Bronchial epithelial cell (primary cell): ENCODE results near the gene ZRANB3. TPM values are rescaled to one million over a fixed set of nuclear protein-coding genes. Genes with fewer than 3 reads are reported as not detected.

Experiments
- DNase-seq: peaks from one replicate; pipeline ENCODE4 v3.0.0-alpha.2; 2010; ENCODE audit warnings: low read depth
- FAIRE-seq: peaks from 2 replicates; lab custom pipeline; 2011; peaks lifted over from hg19 to GRCh38; lab: Jason Lieb, UNC
- H3K27me3 ChIP-seq: 2 replicates; pipeline ENCODE4 v1.5.1; 2011; ENCODE audit warnings: low read length; ENCODE audit not compliant: control insufficient read depth, insufficient read depth
- H3K36me3 ChIP-seq: 2 replicates; pipeline ENCODE4 v1.5.1; 2011; ENCODE audit warnings: low read length; ENCODE audit not compliant: control insufficient read depth, insufficient read depth
- H3K4me3 ChIP-seq: 2 replicates; pipeline ENCODE4 v1.5.1; 2011; ENCODE audit warnings: mild to moderate bottlenecking, low read depth, low read length, control low read depth
- CTCF ChIP-seq: IDR thresholded peaks from 2 replicates; pipeline ENCODE4 v1.5.1; 2011; ENCODE audit warnings: mild to moderate bottlenecking, moderate library complexity, low read length, control low read depth, inconsistent platforms; ENCODE audit not compliant: insufficient read depth, severe bottlenecking
- total RNA-seq: library from RNA; depleted of rRNA; stranded (reverse); fragments of >200 nt; gene quantifications from 2 replicates; pipeline ENCODE4 v1.2.1, GENCODE V29; 2014

ZRANB3 gene
- total RNA-seq, 1 donor from 2014 or later = 5.5 TPM

- Histone ChIP-seq H3K27me3 (no peaks in the 10 kb centered on the region), H3K4me3 (no peak overlapping the region), H3K36me3 (no peaks in the 10 kb centered on the region)
- DNase-seq (no peak), FAIRE-seq (no peak)
- no peak for TF ChIP-seq CTCF
Observed at GRCh38 chr2:135320465-135321355, 210.3 kb downstream of the ZRANB3 start.

- no peak for FAIRE-seq
Observed at GRCh38 chr2:135318808-135319207, 212.2 kb downstream of the ZRANB3 start.

GRCh38 chr2:135317375-135317774 lies 213.6 kb downstream of the ZRANB3 start:
- FAIRE-seq = no peak
- Histone ChIP-seq H3K4me3 (no peak overlapping the region), H3K36me3 (no peaks in the 10 kb centered on the region), H3K27me3 (no peaks in the 10 kb centered on the region)
- DNase-seq = no peak
- no peak for TF ChIP-seq CTCF

More at GRCh38 chr2:135318808-135319207, 212.2 kb downstream of the ZRANB3 start:
- no peaks in the 10 kb centered on the region for H3K36me3 ChIP-seq
- no peak for TF ChIP-seq CTCF
- H3K27me3 ChIP-seq = no peaks in the 10 kb centered on the region
- no peak for DNase-seq
- H3K4me3 ChIP-seq = no peak overlapping the region

- DNase-seq (no peak), FAIRE-seq (no peak)
- Histone ChIP-seq H3K27me3 (no peaks in the 10 kb centered on the region), H3K4me3 (no peak overlapping the region), H3K36me3 (no peaks in the 10 kb centered on the region)
- no peak for TF ChIP-seq CTCF
Observed at GRCh38 chr2:135311962-135312361, 219.1 kb downstream of the ZRANB3 start.

GRCh38 chr2:135311268-135311667 lies 219.8 kb downstream of the ZRANB3 start:
- Histone ChIP-seq H3K36me3 (no peaks in the 10 kb centered on the region), H3K4me3 (no peak overlapping the region), H3K27me3 (no peaks in the 10 kb centered on the region)
- TF ChIP-seq CTCF = no peak
- DNase-seq (no peak), FAIRE-seq (no peak)

- Histone ChIP-seq H3K36me3 (no peaks in the 10 kb centered on the region), H3K27me3 (no peaks in the 10 kb centered on the region), H3K4me3 (no peak overlapping the region)
- DNase-seq (no peak), FAIRE-seq (no peak)
- no peak for TF ChIP-seq CTCF
Observed at GRCh38 chr2:135304694-135305093, 226.3 kb downstream of the ZRANB3 start.
